CD4-positive, alpha-beta T cell (primary cell): Measurements from ENCODE around the gene CKLF. TPM values are rescaled to one million over a fixed set of nuclear protein-coding genes. Genes with fewer than 3 reads are reported as not detected.

Experiments
- ATAC-seq: fragments of 200-7000 bp; cut with Tn5 transposase; one replicate; pipeline ENCODE4 v1.10.0; 2022; ENCODE audit warnings: mild to moderate bottlenecking; ENCODE audit not compliant: poor library complexity
- CTCF ChIA-PET: fragments of 350-600 bp; sonication (Branson Sonifier 250); formaldehyde crosslinking; loops from one replicate; lab custom pipeline; 2021; ENCODE audit warnings: antibody characterized with exemption, inconsistent platforms; lab: Charles Lee
- POLR2A ChIA-PET: fragments of 350-600 bp; sonication (Branson Sonifier 250); formaldehyde crosslinking; loops from one replicate; lab custom pipeline; 2021; ENCODE audit warnings: antibody characterized with exemption, inconsistent platforms; lab: Charles Lee
- DNase-seq, 14 experiments: peaks; one replicate each; pipeline ENCODE4 v3.0.0-alpha.2; 2013 to 2020; ENCODE audit warnings: mixed read lengths in 2 of 14
- H3K27ac ChIP-seq, 2 donors: one replicate each; pipeline versions ENCODE4 v1.5.1 to v1.7.0; 2013; ENCODE audit warnings: low read length in 2 of 2, low read depth in 1 of 2, mild to moderate bottlenecking in 1 of 2
- H3K27me3 ChIP-seq, 2 experiments: 1 replicate in 1 of 2; 2 replicates in 1 of 2; pipeline versions ENCODE4 v1.6.1 to v1.7.0; 2013; ENCODE audit warnings: low read length in 2 of 2, control low read depth in 1 of 2, mild to moderate bottlenecking in 1 of 2, moderate library complexity in 1 of 2; ENCODE audit not compliant: insufficient read depth in 2 of 2, control insufficient read depth in 1 of 2
- H3K36me3 ChIP-seq: one replicate; pipeline ENCODE4 v1.6.1; 2013; ENCODE audit warnings: low read length, control low read depth; ENCODE audit not compliant: insufficient read depth
- H3K4me1 ChIP-seq: one replicate; pipeline ENCODE4 v1.6.1; 2013; ENCODE audit warnings: low read length, control low read depth; ENCODE audit not compliant: insufficient read depth
- H3K4me3 ChIP-seq: one replicate; pipeline ENCODE4 v1.5.1; 2013; ENCODE audit warnings: mild to moderate bottlenecking, low read length, moderate library complexity
- H3K9me3 ChIP-seq, 2 experiments: 1 replicate in 1 of 2; 2 replicates in 1 of 2; pipeline versions ENCODE4 v1.6.1 to v1.7.0; 2013; ENCODE audit warnings: low read length in 2 of 2, mild to moderate bottlenecking in 2 of 2, control low read depth in 1 of 2, moderate library complexity in 1 of 2; ENCODE audit not compliant: control insufficient read depth in 1 of 2, insufficient read depth in 1 of 2
- H3K27ac Mint-ChIP-seq: one replicate; pipeline ENCODE4 v1.8.0; 2020; ENCODE audit warnings: mixed read lengths
- H3K27me3 Mint-ChIP-seq: one replicate; pipeline ENCODE4 v1.8.0; 2021; ENCODE audit warnings: mixed read lengths
- H3K36me3 Mint-ChIP-seq: one replicate; pipeline ENCODE4 v1.8.0; 2021; ENCODE audit warnings: low read depth, mixed read lengths
- H3K4me1 Mint-ChIP-seq: one replicate; pipeline ENCODE4 v1.8.0; 2021; ENCODE audit warnings: low read depth, mixed read lengths
- H3K4me3 Mint-ChIP-seq: one replicate; pipeline ENCODE4 v1.8.0; 2020; ENCODE audit warnings: mild to moderate bottlenecking, mixed read lengths
- H3K9me3 Mint-ChIP-seq: one replicate; pipeline ENCODE4 v1.8.0; 2020; ENCODE audit warnings: mixed read lengths
- intact Hi-C, 2 experiments: fragments of 100-400 bp; cut with DNase I in 1 of 2; cut with micrococcal nuclease in 1 of 2; formaldehyde crosslinking; loops; one replicate each; pipeline versions ENCODE4 v1.15.1 to v1.9.0; 2023 to 2025; cut with DNase I, micrococcal nuclease
- total RNA-seq, 174 experiments: library from RNA in 2 of 174; stranded (reverse) in 2 of 174; gene quantifications; one replicate each; pipeline ENCODE4 v1.2.3 and lab custom pipeline; 2021 to 2026
- TF ChIP-seq, protein P1 (sequence below): fragments of 200-600 bp; IDR thresholded peaks from one replicate; pipeline ENCODE4 v1.8.0; 2022; ENCODE audit warnings: antibody characterized with exemption, mild to moderate bottlenecking

The CKLF gene
- total RNA-seq, 2 experiments from 2014 or later, result 10.6 to 14.1 TPM

DNA sequence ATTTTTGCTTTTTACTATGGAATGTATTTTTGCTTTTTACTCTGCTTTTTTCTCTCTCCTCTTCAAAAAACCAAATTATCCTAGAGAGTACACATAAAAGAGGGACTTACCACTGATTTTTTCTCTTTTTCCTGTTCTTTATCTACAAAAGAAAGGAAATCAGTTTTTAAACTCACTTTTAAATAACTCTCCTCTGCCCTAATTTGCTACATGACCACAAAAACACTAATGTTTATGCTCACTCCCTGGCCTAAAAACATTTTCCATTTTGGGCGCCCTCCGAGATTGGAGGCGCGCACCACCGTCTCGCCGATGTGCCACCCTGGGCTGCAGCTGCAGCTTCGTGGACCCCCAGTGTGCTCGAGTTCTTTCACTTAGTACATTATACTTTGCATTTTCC lies 3.5 kb upstream of the CKLF start:
- POLR2A ChIA-PET, result interaction anchor here (0.6 to 8.2 kb wide), 6 partner anchors 13 to 187 kb away, joined by 3 to 124 read pairs (median 4); partner anchors contain the start of gene CMTM3
- CTCF ChIA-PET, result interaction anchor here (0.9 to 1.9 kb wide), 2 partner anchors 14 to 21 kb away, joined by 3 to 5 read pairs; no protein-coding TSS in a partner anchor
- Histone ChIP-seq H3K36me3 (no peaks in the 10 kb centered on the region), H3K9me3 (no peaks in the 10 kb centered on the region), H3K27me3 (no peaks in the 10 kb centered on the region), H3K4me3 (peak overlapping the region; percentile 64), H3K27ac (peak overlapping the region; percentile 73 to 86), H3K4me1 (peaks cover 57% of the 10 kb centered on the region)
- Mint-ChIP-seq H3K4me1 (peaks cover 65% of the 10 kb centered on the region), H3K27ac (peak overlapping the region; percentile 80), H3K36me3 (peaks cover 21% of the 10 kb centered on the region), H3K27me3 (no peaks in the 10 kb centered on the region), H3K4me3 (peak overlapping the region; percentile 81), H3K9me3 (no peaks in the 10 kb centered on the region)
- ATAC-seq, result no peak
- intact Hi-C loops, result loop anchor here (2.0 kb wide), 2 partner anchors 22 to 24 kb away; no protein-coding TSS in a partner anchor
- no peak for DNase-seq
- TF ChIP-seq, protein P1, sequence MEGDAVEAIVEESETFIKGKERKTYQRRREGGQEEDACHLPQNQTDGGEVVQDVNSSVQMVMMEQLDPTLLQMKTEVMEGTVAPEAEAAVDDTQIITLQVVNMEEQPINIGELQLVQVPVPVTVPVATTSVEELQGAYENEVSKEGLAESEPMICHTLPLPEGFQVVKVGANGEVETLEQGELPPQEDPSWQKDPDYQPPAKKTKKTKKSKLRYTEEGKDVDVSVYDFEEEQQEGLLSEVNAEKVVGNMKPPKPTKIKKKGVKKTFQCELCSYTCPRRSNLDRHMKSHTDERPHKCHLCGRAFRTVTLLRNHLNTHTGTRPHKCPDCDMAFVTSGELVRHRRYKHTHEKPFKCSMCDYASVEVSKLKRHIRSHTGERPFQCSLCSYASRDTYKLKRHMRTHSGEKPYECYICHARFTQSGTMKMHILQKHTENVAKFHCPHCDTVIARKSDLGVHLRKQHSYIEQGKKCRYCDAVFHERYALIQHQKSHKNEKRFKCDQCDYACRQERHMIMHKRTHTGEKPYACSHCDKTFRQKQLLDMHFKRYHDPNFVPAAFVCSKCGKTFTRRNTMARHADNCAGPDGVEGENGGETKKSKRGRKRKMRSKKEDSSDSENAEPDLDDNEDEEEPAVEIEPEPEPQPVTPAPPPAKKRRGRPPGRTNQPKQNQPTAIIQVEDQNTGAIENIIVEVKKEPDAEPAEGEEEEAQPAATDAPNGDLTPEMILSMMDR, result no peak

DNA sequence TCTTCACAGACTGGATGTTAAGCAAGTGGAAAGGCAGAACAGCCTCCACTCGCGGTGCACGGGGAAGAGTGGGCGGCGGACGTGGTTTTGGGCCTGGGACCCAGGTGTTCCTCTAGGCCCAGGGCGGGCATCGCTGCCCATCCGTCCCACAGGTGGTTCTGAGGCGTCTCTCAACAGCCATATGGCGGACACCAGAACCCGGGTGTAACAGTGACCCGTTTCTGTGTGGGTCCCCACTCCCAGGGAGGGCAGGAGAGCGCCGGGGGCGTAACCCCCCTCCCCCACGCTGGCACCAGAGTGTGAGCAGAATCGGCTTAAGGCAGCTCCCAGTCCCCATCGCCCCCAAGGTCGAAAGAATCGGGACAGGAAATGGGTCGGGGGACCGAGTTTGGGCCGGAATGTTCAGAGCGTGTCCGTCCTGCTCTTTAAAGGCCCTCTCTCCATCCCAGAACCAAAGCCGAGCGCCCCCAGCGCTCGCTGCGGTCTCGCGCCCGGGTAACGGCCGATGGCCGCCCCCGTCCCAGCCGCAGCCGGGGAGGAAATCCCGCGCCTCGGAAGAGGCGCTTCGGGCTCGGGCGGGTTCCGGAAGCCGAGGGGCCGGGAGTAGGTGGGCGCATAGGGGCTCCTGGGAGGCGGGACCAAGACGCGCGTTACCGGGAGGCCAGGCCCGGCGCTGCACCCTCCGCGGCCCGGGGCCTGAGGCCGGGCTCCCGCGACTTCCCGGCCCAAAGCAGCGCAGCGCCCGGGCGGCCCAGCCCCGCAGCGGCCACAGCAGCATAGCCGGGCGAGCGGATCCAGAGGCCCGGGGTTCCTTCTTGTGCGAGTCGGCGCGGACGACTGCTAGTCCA lies 2.9 kb upstream of the CKLF start, which contains the start of gene TK2:
TSS of gene TK2 (minus strand) at position 839 of the 848 bp plus-strand sequence. CDS start at position 778, 61 bp downstream.
- TF ChIP-seq, protein P1, result no peak
- Mint-ChIP-seq H3K9me3 (no peaks in the 10 kb centered on the region), H3K4me3 (peak within 1 kb of the TSS; percentile 92), H3K36me3 (peaks cover 28% of the 10 kb centered on the region), H3K27me3 (no peaks in the 10 kb centered on the region), H3K4me1 (peaks cover 65% of the 10 kb centered on the region), H3K27ac (peak within 1 kb of the TSS; percentile 93)
- peak; percentile 10 for ATAC-seq
- POLR2A ChIA-PET, result interaction anchor here (0.6 to 8.2 kb wide), 6 partner anchors 14 to 187 kb away, joined by 3 to 124 read pairs (median 7); partner anchors contain the start of gene CMTM3
- H3K36me3 ChIP-seq, result no peaks in the 10 kb centered on the region
- CTCF ChIA-PET, result interaction anchor here (1.3 to 4.8 kb wide), 2 partner anchors 13 to 101 kb away, joined by 4 to 32 read pairs; no protein-coding TSS in a partner anchor
- peak; percentile 13 to 73 (median 39) for DNase-seq
- H3K27ac ChIP-seq, result peak within 1 kb of the TSS; percentile 73 to 86
- H3K9me3 ChIP-seq, result no peaks in the 10 kb centered on the region
- peak within 1 kb of the TSS; percentile 64 for H3K4me3 ChIP-seq
- H3K27me3 ChIP-seq, result no peaks in the 10 kb centered on the region
- intact Hi-C loops, result loop anchor here (2.0 to 5.0 kb wide), 5 partner anchors 23 to 38 kb away; no protein-coding TSS in a partner anchor
- H3K4me1 ChIP-seq, result peaks cover 63% of the 10 kb centered on the region

DNA sequence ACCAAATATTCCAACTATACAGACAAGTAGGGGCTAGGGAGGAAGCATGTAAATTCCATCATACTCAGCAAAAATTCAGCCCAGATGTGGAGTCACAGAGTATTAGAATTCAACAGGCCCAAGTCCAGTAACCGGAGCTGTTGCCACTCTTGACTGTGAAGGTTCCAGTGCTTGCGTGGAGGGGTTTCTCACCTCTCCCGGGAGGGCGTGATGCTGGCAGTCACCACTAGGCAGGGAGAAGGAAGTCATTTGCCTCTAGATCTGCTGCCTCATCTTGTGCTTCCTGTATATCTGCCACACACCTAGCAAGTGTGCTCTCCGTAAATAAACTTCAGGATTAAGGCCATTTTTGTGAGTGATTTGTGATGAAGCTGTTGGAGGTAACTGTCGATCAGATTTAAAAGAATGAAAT lies 1.0 kb upstream of the CKLF start:
- no peaks in the 10 kb centered on the region for H3K9me3 ChIP-seq
- intact Hi-C loops, result loop anchor here (2.0 to 5.0 kb wide), 3 partner anchors 34 to 36 kb away; no protein-coding TSS in a partner anchor
- TF ChIP-seq, protein P1, result peak; percentile 38
- peaks cover 42% of the 10 kb centered on the region for H3K36me3 Mint-ChIP-seq
- peak; percentile 27 to 83 (median 49) for DNase-seq
- ChIA-PET CTCF (interaction anchor here (0.8 to 4.8 kb wide), 9 partner anchors 12 to 145 kb away, joined by 3 to 32 read pairs (median 5); no protein-coding TSS in a partner anchor), POLR2A (interaction anchor here (1.0 to 8.2 kb wide), 16 partner anchors 9 to 608 kb away, joined by 3 to 124 read pairs (median 7); partner anchors contain the start of genes CMTM2, CMTM3 and NAE1)
- H3K4me3 Mint-ChIP-seq, result peak overlapping the region; percentile 92
- H3K27me3 Mint-ChIP-seq, result no peaks in the 10 kb centered on the region
- peaks cover 79% of the 10 kb centered on the region for H3K4me1 ChIP-seq
- peak; percentile 58 for ATAC-seq
- no peaks in the 10 kb centered on the region for H3K27me3 ChIP-seq
- peak overlapping the region; percentile 93 for H3K27ac Mint-ChIP-seq
- H3K36me3 ChIP-seq, result peaks cover 9% of the 10 kb centered on the region
- H3K27ac ChIP-seq, result peak overlapping the region; percentile 79 to 81
- peak overlapping the region; percentile 85 for H3K4me3 ChIP-seq
- H3K4me1 Mint-ChIP-seq, result peaks cover 84% of the 10 kb centered on the region
- H3K9me3 Mint-ChIP-seq, result no peaks in the 10 kb centered on the region
